Measurements from ENCODE around the gene SUZ12. TPM values are rescaled to one million over a fixed set of nuclear protein-coding genes. Genes with fewer than 3 reads are reported as not detected.
"Not testable (repeated sequence)": the region's sequence is repeated elsewhere in the genome, so short reads cannot be mapped to it uniquely, and the experiment has no call there.

The SUZ12 gene
- total RNA-seq, 1 donor from 2014 or later, result 58.8 TPM

- H3K9me3 ChIP-seq (ENCODE audit: low read depth); H3K27ac Mint-ChIP-seq; H3F3A ChIP-seq (ENCODE audit: low read depth); H3K4me1 Mint-ChIP-seq; H3K36me3 ChIP-seq; H3K27me3 ChIP-seq; H2AFZ ChIP-seq (replicated peaks); H3K4me1 ChIP-seq; H3K27ac ChIP-seq; DNase-seq (ENCODE audit: low spot score); H3K9me3 Mint-ChIP-seq; H3K4me2 ChIP-seq; H3K4me3 ChIP-seq; H3K4me3 Mint-ChIP-seq; H3K9ac ChIP-seq; H3K27me3 Mint-ChIP-seq (ENCODE audit: insufficient read depth, low read depth): not testable (repeated sequence)
- H3K36me3 Mint-ChIP-seq, result peaks cover 20% of the 10 kb centered on the region
- peaks cover 81% of the 10 kb centered on the region for H3K79me2 ChIP-seq (ENCODE audit: low read depth)
- H4K20me1 ChIP-seq (ENCODE audit: low read depth), result peaks cover 32% of the 10 kb centered on the region
Observed at GRCh38 chr17:31964131-31964530, 27.3 kb downstream of the SUZ12 start.

- Mint-ChIP-seq H3K27me3 (ENCODE audit: insufficient read depth, low read depth) (no peaks in the 10 kb centered on the region), H3K36me3 (peaks cover 15% of the 10 kb centered on the region), H3K9me3 (no peaks in the 10 kb centered on the region), H3K4me1 (no peaks in the 10 kb centered on the region), H3K4me3 (no peak overlapping the region), H3K27ac (no peak overlapping the region)
- Histone ChIP-seq H3K36me3 (peaks cover 9% of the 10 kb centered on the region), H3K27me3 (no peaks in the 10 kb centered on the region), H3F3A (ENCODE audit: low read depth) (no peaks in the 10 kb centered on the region), H4K20me1 (ENCODE audit: low read depth) (peaks cover 16% of the 10 kb centered on the region), H3K4me2 (no peak overlapping the region), H3K4me3 (no peak overlapping the region), H3K9ac (no peak overlapping the region), H3K4me1 (no peaks in the 10 kb centered on the region), H3K79me2 (ENCODE audit: low read depth) (peaks cover 50% of the 10 kb centered on the region), H3K9me3 (ENCODE audit: low read depth) (no peaks in the 10 kb centered on the region), H3K27ac (no peak overlapping the region), H2AFZ (replicated peaks) (no peak overlapping the region)
- no peak for DNase-seq (ENCODE audit: low spot score)
- TF ChIP-seq EZH2 (IDR thresholded peaks at IDR 0.05) (no peak), EZH2phosphoT487 (IDR thresholded peaks at IDR 0.05) (no peak), CTCF (IDR thresholded peaks at IDR 0.05) (no peak)
Observed at GRCh38 chr17:31967648-31968047, 30.8 kb downstream of the SUZ12 start.

GRCh38 chr17:31970416-31970815, 33.6 kb downstream of the SUZ12 start:
- not testable (repeated sequence) for H2AFZ ChIP-seq (replicated peaks); H3K9me3 ChIP-seq (ENCODE audit: low read depth); H3K27ac Mint-ChIP-seq; H3K27me3 Mint-ChIP-seq (ENCODE audit: insufficient read depth, low read depth); H3F3A ChIP-seq (ENCODE audit: low read depth); H3K4me3 ChIP-seq; H3K4me1 ChIP-seq; DNase-seq (ENCODE audit: low spot score); H3K4me1 Mint-ChIP-seq; H3K4me2 ChIP-seq; H3K27me3 ChIP-seq; H3K9me3 Mint-ChIP-seq; H3K4me3 Mint-ChIP-seq; H3K9ac ChIP-seq; H4K20me1 ChIP-seq (ENCODE audit: low read depth)
- Histone ChIP-seq H3K27ac (peak overlapping the region; percentile 6), H3K36me3 (peaks cover 17% of the 10 kb centered on the region), H3K79me2 (ENCODE audit: low read depth) (peaks cover 24% of the 10 kb centered on the region)
- peaks cover 11% of the 10 kb centered on the region for H3K36me3 Mint-ChIP-seq

DNA sequence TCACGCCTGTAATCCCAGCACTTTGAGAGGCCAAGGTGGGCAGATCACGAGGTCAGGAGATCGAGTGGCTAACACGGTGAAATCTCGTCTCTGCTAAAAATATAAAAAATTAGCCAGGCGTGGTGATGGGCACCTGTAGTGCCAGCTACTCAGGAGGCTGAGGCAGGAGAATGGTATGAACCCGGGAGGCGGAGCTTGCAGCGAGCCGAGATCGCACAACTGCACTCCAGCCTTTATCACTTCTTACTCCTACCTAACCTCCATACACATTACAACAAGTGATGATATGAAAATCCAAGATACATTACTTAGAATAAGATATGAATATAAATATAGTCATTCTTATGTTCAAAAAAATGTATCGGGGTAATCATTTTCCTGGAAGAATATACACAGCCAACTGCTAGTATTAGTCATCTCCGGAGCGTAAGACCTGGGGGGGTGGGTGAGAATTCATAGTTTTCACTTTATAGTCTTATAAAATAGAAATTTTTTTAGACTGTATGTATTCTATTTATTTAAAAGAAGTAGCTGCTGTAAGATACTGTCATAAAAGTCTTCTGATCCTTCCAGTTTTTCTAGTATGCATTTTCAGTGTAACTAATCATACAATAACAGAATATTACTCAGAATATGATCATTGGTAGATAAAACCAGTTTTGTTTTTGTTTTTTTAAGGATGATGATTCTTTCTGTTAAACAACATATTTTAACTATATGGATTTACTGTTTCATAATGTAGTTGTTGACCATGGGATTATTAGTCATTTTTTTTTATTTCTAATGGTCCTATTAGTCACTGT, 37.7 kb downstream of the SUZ12 start:
- not testable (repeated sequence) for H3K27ac ChIP-seq; H3K27me3 Mint-ChIP-seq (ENCODE audit: insufficient read depth, low read depth)
- peaks cover 13% of the 10 kb centered on the region for H3K36me3 Mint-ChIP-seq

DNA sequence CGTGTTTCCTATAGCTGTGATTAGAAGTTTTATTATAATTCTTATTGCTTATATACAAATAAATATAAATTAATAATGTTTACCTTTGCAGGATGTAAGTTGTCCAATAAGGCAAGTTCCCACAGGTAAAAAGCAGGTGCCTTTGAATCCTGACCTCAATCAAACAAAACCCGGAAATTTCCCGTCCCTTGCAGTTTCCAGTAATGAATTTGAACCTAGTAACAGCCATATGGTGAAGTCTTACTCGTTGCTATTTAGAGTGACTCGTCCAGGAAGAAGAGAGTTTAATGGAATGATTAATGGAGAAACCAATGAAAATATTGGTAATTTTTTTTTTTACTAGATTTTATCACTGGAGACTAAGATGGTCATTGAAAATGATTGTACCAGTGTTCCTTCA, 38.6 kb downstream of the SUZ12 start:
- not testable (repeated sequence) for DNase-seq (ENCODE audit: low spot score); H3K27me3 ChIP-seq; H4K20me1 ChIP-seq (ENCODE audit: low read depth); H3K9ac ChIP-seq; H3K27ac Mint-ChIP-seq; H3K9me3 Mint-ChIP-seq; H3K4me3 ChIP-seq; H3K4me3 Mint-ChIP-seq; H3K27me3 Mint-ChIP-seq (ENCODE audit: insufficient read depth, low read depth); H3F3A ChIP-seq (ENCODE audit: low read depth); H3K4me1 ChIP-seq; H2AFZ ChIP-seq (replicated peaks); H3K79me2 ChIP-seq (ENCODE audit: low read depth); H3K4me2 ChIP-seq; H3K4me1 Mint-ChIP-seq; H3K27ac ChIP-seq; H3K9me3 ChIP-seq (ENCODE audit: low read depth)
- peaks cover 34% of the 10 kb centered on the region for H3K36me3 ChIP-seq
- peaks cover 13% of the 10 kb centered on the region for H3K36me3 Mint-ChIP-seq

More for the DNA sequence above, 37.7 kb downstream of the SUZ12 start:
- DNase-seq (ENCODE audit: low spot score); H3K4me1 Mint-ChIP-seq; H3K27ac Mint-ChIP-seq; H4K20me1 ChIP-seq (ENCODE audit: low read depth); H3K4me2 ChIP-seq; H3F3A ChIP-seq (ENCODE audit: low read depth); H3K9ac ChIP-seq; H3K9me3 ChIP-seq (ENCODE audit: low read depth); H3K4me1 ChIP-seq; H3K9me3 Mint-ChIP-seq; H3K4me3 ChIP-seq; H3K4me3 Mint-ChIP-seq; H3K27me3 ChIP-seq; H3K79me2 ChIP-seq (ENCODE audit: low read depth); H2AFZ ChIP-seq (replicated peaks): not testable (repeated sequence)
- peaks cover 32% of the 10 kb centered on the region for H3K36me3 ChIP-seq

DNA sequence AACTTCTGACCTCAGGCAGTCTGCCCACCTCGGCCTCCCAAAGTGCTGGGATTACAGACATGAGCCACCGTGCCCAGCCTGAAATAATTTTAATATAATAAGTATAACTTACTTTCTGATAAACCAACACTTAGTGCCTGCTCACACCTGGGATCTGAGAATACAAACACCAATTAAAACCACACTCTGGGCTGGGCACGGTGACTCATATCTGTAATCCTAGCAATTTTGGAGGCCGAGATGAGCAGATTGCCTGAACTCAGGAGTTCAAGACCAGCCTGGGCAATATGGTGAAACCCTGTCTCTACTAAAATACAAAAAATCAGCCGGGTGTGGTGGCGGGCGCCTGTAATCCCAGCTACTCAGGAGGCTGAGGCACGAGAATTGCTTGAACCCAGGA, 55.0 kb downstream of the SUZ12 start:
- H3K36me3 Mint-ChIP-seq, result peaks cover 29% of the 10 kb centered on the region
- H2AFZ ChIP-seq (replicated peaks); H3K9ac ChIP-seq; H3K9me3 ChIP-seq (ENCODE audit: low read depth); H3K4me1 ChIP-seq; H3K79me2 ChIP-seq (ENCODE audit: low read depth); H3K27me3 ChIP-seq; H3K4me1 Mint-ChIP-seq; H3K9me3 Mint-ChIP-seq; H3K4me2 ChIP-seq; H3K27me3 Mint-ChIP-seq (ENCODE audit: insufficient read depth, low read depth); H3K4me3 Mint-ChIP-seq; H3K27ac ChIP-seq; DNase-seq (ENCODE audit: low spot score); H4K20me1 ChIP-seq (ENCODE audit: low read depth); H3K27ac Mint-ChIP-seq; H3K4me3 ChIP-seq: not testable (repeated sequence)
- Histone ChIP-seq H3F3A (ENCODE audit: low read depth) (peaks cover 16% of the 10 kb centered on the region), H3K36me3 (peaks cover 53% of the 10 kb centered on the region)

Measured in neural progenitor cell (in vitro differentiated cells).